OCI-LY7 (cell line): ENCODE measurements around the gene METTL27. TPM values are rescaled to one million over a fixed set of nuclear protein-coding genes. Genes with fewer than 3 reads are reported as not detected.

Experiments
- BruUV-seq: library from RNA; stranded (reverse); fragments of 400-500 nt; replicated peaks from 2 replicates; lab custom pipeline; 2021; lab: Mats Ljungman, UMichigan
- CTCF ChIA-PET: fragments of 300-600 bp; sonication (Branson Sonifier 250); formaldehyde crosslinking; loops from one replicate; lab custom pipeline; 2022; ENCODE audit warnings: antibody characterized with exemption; ENCODE audit not compliant: unreplicated experiment; lab: Charles Lee
- POLR2A ChIA-PET: fragments of 300-600 bp; sonication (Branson Sonifier 250); formaldehyde crosslinking; loops from one replicate; lab custom pipeline; 2022; ENCODE audit warnings: antibody characterized with exemption; lab: Charles Lee
- DNase-seq: peaks from one replicate; pipeline ENCODE4 v3.0.0-alpha.2; 2015; ENCODE audit warnings: low spot score
- H2AFZ ChIP-seq: fragments of 200-600 bp; sonication (generic), shearing (Covaris generic); 2 replicates; pipeline ENCODE4 v1.6.1; 2014; ENCODE audit warnings: mild to moderate bottlenecking, antibody characterized with exemption, low read length, moderate library complexity
- H3K27ac ChIP-seq: fragments of 200-600 bp; sonication (generic); 2 replicates; pipeline ENCODE4 v1.5.1; 2014; ENCODE audit warnings: mixed run types, low read depth, mild to moderate bottlenecking, moderate library complexity, low read length, inconsistent platforms; ENCODE audit not compliant: poor library complexity, severe bottlenecking
- H3K36me3 ChIP-seq: fragments of 200-600 bp; sonication (generic); 2 replicates; pipeline ENCODE4 v1.6.1; 2014; ENCODE audit warnings: mild to moderate bottlenecking, antibody characterized with exemption, low read length, moderate library complexity, mixed read lengths; ENCODE audit not compliant: insufficient read depth
- H3K4me1 ChIP-seq: fragments of 200-600 bp; sonication (generic); 2 replicates; pipeline ENCODE4 v1.5.1; 2014; ENCODE audit warnings: mild to moderate bottlenecking, low read length; ENCODE audit not compliant: insufficient read depth, poor library complexity, severe bottlenecking
- H3K4me2 ChIP-seq: fragments of 200-600 bp; sonication (generic); 2 replicates; pipeline ENCODE4 v1.6.1; 2014; ENCODE audit warnings: mild to moderate bottlenecking, low read length
- H3K4me3 ChIP-seq: fragments of 200-600 bp; sonication (generic); 2 replicates; pipeline ENCODE4 v1.5.1; 2014; ENCODE audit warnings: mild to moderate bottlenecking, low read depth, low read length; ENCODE audit not compliant: poor library complexity, severe bottlenecking
- H3K79me2 ChIP-seq: fragments of 200-600 bp; sonication (generic); 2 replicates; pipeline ENCODE4 v1.6.1; 2016; ENCODE audit warnings: low read depth, mild to moderate bottlenecking, low read length, moderate library complexity, mixed read lengths; ENCODE audit not compliant: insufficient read depth
- H3K9me2 ChIP-seq: fragments of 200-600 bp; sonication (generic); 2 replicates; pipeline ENCODE4 v1.6.1; 2016; ENCODE audit warnings: mild to moderate bottlenecking, low read length, mixed read lengths; ENCODE audit not compliant: insufficient read depth
- H3K9me3 ChIP-seq: fragments of 200-600 bp; sonication (generic); 2 replicates; pipeline ENCODE4 v1.6.1; 2014; ENCODE audit warnings: mild to moderate bottlenecking, mixed run types, low read length, mixed read lengths
- H4K20me1 ChIP-seq: fragments of 200-600 bp; sonication (generic); 2 replicates; pipeline ENCODE4 v1.6.1; 2014; ENCODE audit warnings: mild to moderate bottlenecking, antibody characterized with exemption, low read length, moderate library complexity, mixed read lengths; ENCODE audit not compliant: insufficient read depth
- CTCF ChIP-seq: fragments of 200-600 bp; sonication (generic); conservative IDR thresholded peaks from 2 replicates; pipeline ENCODE4 v1.5.1; 2014; ENCODE audit warnings: mild to moderate bottlenecking, antibody characterized with exemption, low read length, moderate library complexity, mixed read lengths
- EZH2phosphoT487 ChIP-seq: fragments of 200-600 bp; sonication (generic); IDR thresholded peaks from 2 replicates; pipeline ENCODE4 v1.6.1; 2018; ENCODE audit warnings: low read depth, borderline replicate concordance, mild to moderate bottlenecking, mixed run types, antibody characterized with exemption, low read length, moderate library complexity, mixed read lengths
- intact Hi-C: fragments of 100-400 bp; cut with micrococcal nuclease; formaldehyde crosslinking; loops from one replicate; pipeline ENCODE4 v1.10.0; 2022; ENCODE audit not compliant: unreplicated experiment
- total RNA-seq, 2 experiments: library from RNA; depleted of rRNA in 1 of 2; stranded (reverse); fragments of >200 nt in 1 of 2; shearing (Covaris generic) in 1 of 2; gene quantifications; 2 replicates each; pipeline ENCODE4 v1.2.3, GENCODE V29; 2014 to 2022

The METTL27 gene
- total RNA-seq, 2 experiments from 2014 or later = 0.92 to 2.1 TPM

GRCh38 chr7:73812996-73813395 is 29.3 kb downstream of the METTL27 start:
- Histone ChIP-seq H3K36me3 (no peaks in the 10 kb centered on the region), H3K4me3 (no peak overlapping the region), H3K4me1 (no peaks in the 10 kb centered on the region), H4K20me1 (no peaks in the 10 kb centered on the region), H3K27ac (no peak overlapping the region), H3K79me2 (no peaks in the 10 kb centered on the region), H2AFZ (no peak overlapping the region), H3K9me2 (no peaks in the 10 kb centered on the region), H3K9me3 (no peaks in the 10 kb centered on the region), H3K4me2 (no peak overlapping the region)
- intact Hi-C loops = no loop called here
- CTCF ChIA-PET = no interaction called here
- TF ChIP-seq EZH2phosphoT487 = no peak
- no peak for TF ChIP-seq CTCF
- POLR2A ChIA-PET = no interaction called here
- DNase-seq = no peak
- BruUV-seq = no TSS peak

- DNase-seq = peak; percentile 63
- ChIA-PET CTCF (no interaction called here), POLR2A (no interaction called here)
- Histone ChIP-seq H3K27ac (no peak overlapping the region), H3K4me2 (no peak overlapping the region), H3K79me2 (no peaks in the 10 kb centered on the region), H3K4me3 (no peak overlapping the region), H3K9me3 (no peaks in the 10 kb centered on the region), H3K4me1 (no peaks in the 10 kb centered on the region), H3K9me2 (no peaks in the 10 kb centered on the region), H4K20me1 (no peaks in the 10 kb centered on the region), H2AFZ (no peak overlapping the region), H3K36me3 (no peaks in the 10 kb centered on the region)
- TF ChIP-seq CTCF (peak; percentile 79), EZH2phosphoT487 (no peak)
- no TSS peak for BruUV-seq
- intact Hi-C loops = loop anchor here (1.0 kb wide), 1 partner anchor 44 kb away; no protein-coding TSS in a partner anchor
Observed at GRCh38 chr7:73811760-73812168, 30.6 kb downstream of the METTL27 start.

- Histone ChIP-seq H3K4me3 (no peak overlapping the region), H3K4me2 (no peak overlapping the region), H3K27ac (no peak overlapping the region), H3K9me3 (no peaks in the 10 kb centered on the region), H3K9me2 (no peaks in the 10 kb centered on the region), H4K20me1 (no peaks in the 10 kb centered on the region), H3K36me3 (no peaks in the 10 kb centered on the region), H3K79me2 (no peaks in the 10 kb centered on the region), H3K4me1 (no peaks in the 10 kb centered on the region), H2AFZ (no peak overlapping the region)
- no TSS peak for BruUV-seq
- POLR2A ChIA-PET = no interaction called here
- DNase-seq = no peak
- CTCF ChIA-PET = no interaction called here
- intact Hi-C loops = loop anchor here (1.0 kb wide), 1 partner anchor 44 kb away; no protein-coding TSS in a partner anchor
- TF ChIP-seq EZH2phosphoT487 = no peak
- no peak for TF ChIP-seq CTCF
Observed at GRCh38 chr7:73810998-73811360, 31.3 kb downstream of the METTL27 start.
